ENCODE data around the gene CYB5R2.

DNA sequence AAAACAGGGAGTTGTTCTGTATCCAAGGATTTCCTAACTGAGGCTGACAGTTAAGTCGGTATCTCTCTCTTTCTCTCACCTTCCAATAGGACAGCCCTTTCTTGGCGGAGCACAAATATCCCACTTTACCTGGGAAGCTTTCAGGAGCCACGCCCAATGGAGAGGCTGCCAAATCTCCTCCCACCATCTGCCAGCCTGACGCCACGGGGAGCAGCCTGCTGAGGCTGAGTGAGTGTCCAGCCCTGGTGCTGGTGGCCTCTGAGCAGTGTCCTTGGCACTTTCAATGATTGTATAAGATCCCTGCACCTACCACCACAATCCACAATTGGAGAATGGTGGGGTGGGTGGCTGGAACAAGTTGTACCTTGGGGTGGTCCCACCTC is 33.7 kb downstream of the CYB5R2 start:
- TF ChIP-seq, protein P1, sequence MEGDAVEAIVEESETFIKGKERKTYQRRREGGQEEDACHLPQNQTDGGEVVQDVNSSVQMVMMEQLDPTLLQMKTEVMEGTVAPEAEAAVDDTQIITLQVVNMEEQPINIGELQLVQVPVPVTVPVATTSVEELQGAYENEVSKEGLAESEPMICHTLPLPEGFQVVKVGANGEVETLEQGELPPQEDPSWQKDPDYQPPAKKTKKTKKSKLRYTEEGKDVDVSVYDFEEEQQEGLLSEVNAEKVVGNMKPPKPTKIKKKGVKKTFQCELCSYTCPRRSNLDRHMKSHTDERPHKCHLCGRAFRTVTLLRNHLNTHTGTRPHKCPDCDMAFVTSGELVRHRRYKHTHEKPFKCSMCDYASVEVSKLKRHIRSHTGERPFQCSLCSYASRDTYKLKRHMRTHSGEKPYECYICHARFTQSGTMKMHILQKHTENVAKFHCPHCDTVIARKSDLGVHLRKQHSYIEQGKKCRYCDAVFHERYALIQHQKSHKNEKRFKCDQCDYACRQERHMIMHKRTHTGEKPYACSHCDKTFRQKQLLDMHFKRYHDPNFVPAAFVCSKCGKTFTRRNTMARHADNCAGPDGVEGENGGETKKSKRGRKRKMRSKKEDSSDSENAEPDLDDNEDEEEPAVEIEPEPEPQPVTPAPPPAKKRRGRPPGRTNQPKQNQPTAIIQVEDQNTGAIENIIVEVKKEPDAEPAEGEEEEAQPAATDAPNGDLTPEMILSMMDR (IDR thresholded peaks at IDR 0.05; ENCODE audit: low read depth, low read length), result no peak
- TF ChIP-seq EZH2phosphoT487 (IDR thresholded peaks at IDR 0.05; ENCODE audit: low read depth), result no peak
